Measurements from ENCODE around the gene C19orf33.

DNA sequence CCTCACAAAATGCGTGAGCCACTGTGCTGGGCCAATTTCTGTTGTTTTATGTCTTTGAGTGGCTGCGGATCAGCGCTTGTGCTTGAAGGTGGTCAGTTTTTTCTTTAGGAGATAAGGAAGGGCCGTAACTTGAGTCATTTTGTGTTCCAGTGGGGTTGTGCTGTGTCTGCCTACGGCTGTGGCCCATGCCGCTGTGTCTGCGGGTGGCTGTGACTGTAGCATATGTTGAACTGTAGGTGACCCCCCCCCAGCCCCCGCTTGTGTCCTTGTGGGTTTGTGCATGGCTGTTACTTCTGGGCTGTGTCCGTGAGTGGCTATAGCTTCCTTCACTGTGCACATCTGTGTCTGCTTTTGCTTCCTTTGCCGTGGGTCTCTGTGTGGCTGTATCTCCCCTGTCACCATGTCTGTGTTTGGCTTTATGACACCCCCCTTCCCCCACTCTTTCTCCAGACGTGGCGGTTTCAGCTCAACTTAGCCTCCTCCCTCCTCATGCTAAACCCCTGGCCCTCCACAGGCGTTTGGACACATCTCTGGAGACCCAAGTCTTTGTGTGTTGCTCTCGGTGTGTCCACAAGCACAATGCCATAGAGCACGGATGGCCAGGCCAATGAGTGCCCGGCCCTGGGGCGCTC lies 48.6 kb upstream of the C19orf33 start:
- TF ChIP-seq EZH2 (IDR thresholded peaks at IDR 0.05; ENCODE audit: low read depth, unreplicated experiment): no peak
- TF ChIP-seq CREB1 (CRISPR knock-in tag; IDR thresholded peaks at IDR 0.05; ENCODE audit: low read depth): no peak
- TF ChIP-seq, protein P1, sequence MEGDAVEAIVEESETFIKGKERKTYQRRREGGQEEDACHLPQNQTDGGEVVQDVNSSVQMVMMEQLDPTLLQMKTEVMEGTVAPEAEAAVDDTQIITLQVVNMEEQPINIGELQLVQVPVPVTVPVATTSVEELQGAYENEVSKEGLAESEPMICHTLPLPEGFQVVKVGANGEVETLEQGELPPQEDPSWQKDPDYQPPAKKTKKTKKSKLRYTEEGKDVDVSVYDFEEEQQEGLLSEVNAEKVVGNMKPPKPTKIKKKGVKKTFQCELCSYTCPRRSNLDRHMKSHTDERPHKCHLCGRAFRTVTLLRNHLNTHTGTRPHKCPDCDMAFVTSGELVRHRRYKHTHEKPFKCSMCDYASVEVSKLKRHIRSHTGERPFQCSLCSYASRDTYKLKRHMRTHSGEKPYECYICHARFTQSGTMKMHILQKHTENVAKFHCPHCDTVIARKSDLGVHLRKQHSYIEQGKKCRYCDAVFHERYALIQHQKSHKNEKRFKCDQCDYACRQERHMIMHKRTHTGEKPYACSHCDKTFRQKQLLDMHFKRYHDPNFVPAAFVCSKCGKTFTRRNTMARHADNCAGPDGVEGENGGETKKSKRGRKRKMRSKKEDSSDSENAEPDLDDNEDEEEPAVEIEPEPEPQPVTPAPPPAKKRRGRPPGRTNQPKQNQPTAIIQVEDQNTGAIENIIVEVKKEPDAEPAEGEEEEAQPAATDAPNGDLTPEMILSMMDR (conservative IDR thresholded peaks at IDR 0.05; ENCODE audit: low read depth in 2 of 2): no peak
- TF ChIP-seq, protein P2, sequence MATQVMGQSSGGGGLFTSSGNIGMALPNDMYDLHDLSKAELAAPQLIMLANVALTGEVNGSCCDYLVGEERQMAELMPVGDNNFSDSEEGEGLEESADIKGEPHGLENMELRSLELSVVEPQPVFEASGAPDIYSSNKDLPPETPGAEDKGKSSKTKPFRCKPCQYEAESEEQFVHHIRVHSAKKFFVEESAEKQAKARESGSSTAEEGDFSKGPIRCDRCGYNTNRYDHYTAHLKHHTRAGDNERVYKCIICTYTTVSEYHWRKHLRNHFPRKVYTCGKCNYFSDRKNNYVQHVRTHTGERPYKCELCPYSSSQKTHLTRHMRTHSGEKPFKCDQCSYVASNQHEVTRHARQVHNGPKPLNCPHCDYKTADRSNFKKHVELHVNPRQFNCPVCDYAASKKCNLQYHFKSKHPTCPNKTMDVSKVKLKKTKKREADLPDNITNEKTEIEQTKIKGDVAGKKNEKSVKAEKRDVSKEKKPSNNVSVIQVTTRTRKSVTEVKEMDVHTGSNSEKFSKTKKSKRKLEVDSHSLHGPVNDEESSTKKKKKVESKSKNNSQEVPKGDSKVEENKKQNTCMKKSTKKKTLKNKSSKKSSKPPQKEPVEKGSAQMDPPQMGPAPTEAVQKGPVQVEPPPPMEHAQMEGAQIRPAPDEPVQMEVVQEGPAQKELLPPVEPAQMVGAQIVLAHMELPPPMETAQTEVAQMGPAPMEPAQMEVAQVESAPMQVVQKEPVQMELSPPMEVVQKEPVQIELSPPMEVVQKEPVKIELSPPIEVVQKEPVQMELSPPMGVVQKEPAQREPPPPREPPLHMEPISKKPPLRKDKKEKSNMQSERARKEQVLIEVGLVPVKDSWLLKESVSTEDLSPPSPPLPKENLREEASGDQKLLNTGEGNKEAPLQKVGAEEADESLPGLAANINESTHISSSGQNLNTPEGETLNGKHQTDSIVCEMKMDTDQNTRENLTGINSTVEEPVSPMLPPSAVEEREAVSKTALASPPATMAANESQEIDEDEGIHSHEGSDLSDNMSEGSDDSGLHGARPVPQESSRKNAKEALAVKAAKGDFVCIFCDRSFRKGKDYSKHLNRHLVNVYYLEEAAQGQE (IDR thresholded peaks at IDR 0.05; ENCODE audit: unreplicated experiment): no peak
- no peak for TF ChIP-seq POLR2AphosphoS5 (IDR thresholded peaks at IDR 0.05; ENCODE audit: low read depth)
- no peak for TF ChIP-seq EZH2phosphoT487 (IDR thresholded peaks at IDR 0.05; ENCODE audit: unreplicated experiment)
- no peak for TF ChIP-seq JUNB (IDR thresholded peaks at IDR 0.05; ENCODE audit: unreplicated experiment)

Data from GM23338 (cell line).